ENCODE measurements around the gene CABCOCO1. TPM values are rescaled to one million over a fixed set of nuclear protein-coding genes. Genes with fewer than 3 reads are reported as not detected.
A peak's percentile ranks its signal among the peaks of the same experiment; 100 is the strongest.

The CABCOCO1 gene
- total RNA-seq, 2 experiments from 2014 or later: not detected

DNA sequence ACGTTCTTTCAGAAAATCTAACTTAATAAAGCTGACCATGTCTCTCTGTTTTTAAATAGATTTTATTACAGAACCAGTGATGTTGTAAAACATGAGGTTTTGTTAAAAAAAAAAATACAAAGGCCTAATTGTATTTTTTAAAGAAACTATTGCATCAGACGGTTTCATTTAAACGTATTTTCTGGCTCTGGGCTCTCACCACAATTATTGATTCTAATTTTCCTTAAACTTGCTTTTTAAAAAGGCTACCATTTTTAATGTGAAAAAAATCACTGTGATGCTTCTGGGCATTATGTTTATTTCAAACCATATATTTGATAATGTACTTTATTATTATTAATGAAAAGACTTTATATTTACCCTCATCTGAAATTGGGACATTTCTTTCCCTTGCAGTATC lies 94.3 kb downstream of the CABCOCO1 start:
- H3K36me3 Mint-ChIP-seq (ENCODE audit: low read depth): peaks cover 5% of the 10 kb centered on the region
- no peak overlapping the region for H3K4me3 Mint-ChIP-seq
- H3K27ac Mint-ChIP-seq: no peak overlapping the region
- ChIA-PET CTCF (interaction anchor here (0.6 to 1.5 kb wide), 6 partner anchors 8 to 1047 kb away, joined by 3 to 5 read pairs (median 3); no protein-coding TSS in a partner anchor), POLR2A (no interaction called here)
- H3K9me3 Mint-ChIP-seq: no peaks in the 10 kb centered on the region
- no peaks in the 10 kb centered on the region for H3K27me3 Mint-ChIP-seq
- no peak for DNase-seq
- peaks cover 18% of the 10 kb centered on the region for H3K4me1 Mint-ChIP-seq

DNA sequence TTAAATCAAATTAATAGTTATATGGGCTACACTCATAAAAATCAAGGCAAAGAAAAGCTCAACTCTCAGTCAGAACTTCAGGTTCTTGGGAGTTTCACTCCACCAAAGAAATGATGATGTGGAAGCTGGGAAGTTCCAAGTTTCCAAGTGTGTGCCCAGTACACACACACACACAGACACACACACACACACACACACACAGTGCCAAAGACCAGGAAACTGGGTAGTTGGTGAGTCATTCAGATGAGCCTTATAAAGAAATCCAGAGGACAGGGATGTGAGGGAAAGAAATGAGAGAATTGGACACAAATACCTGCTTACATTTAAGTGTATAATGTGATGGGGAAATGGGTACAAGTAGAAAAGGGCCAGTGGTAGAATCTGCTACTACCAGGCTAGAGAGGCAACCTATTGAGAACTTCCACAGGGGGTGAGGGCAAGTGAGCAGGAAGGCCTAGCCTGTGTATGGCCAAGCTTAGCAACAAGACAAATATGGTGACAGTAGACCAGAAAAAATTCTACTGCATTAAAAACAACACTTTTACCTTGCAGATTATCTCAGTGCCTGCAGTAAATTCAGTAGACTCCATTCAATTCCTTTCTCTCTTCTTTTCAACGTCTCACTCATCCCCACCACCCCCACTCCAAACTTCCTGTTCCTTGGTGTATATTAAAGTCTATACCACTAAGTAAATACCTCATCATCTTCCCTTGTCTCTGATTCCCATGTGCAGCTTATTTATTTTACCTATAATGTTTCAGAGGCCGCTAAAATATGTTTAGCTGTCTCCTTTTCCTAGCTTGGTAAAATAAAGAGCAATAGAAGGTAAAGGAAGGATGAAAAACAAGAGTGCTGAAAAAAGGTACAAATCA lies 95.0 kb downstream of the CABCOCO1 start:
- CTCF ChIA-PET: interaction anchor here (0.6 to 1.5 kb wide), 6 partner anchors 8 to 496 kb away, joined by 3 to 5 read pairs (median 3); no protein-coding TSS in a partner anchor
- H3K27me3 Mint-ChIP-seq: no peaks in the 10 kb centered on the region
- H3K4me1 Mint-ChIP-seq: peaks cover 10% of the 10 kb centered on the region

DNA sequence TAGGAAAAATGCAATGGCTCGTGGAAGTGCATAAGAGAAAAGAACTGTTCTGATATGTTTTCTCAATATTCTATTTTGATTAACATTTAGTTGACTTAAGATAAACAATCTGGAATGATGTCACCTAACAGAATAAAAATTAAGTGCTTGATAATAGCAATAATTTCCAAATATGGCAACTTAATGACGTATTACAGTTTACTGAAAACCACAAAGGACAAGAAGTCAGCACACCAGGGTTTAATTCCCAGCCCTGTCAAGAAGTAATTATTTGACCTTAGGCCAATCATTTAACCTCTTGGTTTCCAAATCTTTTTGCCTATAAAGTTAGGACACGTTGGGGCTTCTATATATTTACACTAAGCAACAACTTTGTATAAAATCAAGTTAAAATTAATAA lies 95.7 kb downstream of the CABCOCO1 start:
- H3K4me3 Mint-ChIP-seq: no peak overlapping the region
- peaks cover 7% of the 10 kb centered on the region for H3K4me1 Mint-ChIP-seq
- CTCF ChIA-PET: interaction anchor here (0.7 to 1.1 kb wide), 2 partner anchors 7 to 26 kb away, joined by 3 read pairs; no protein-coding TSS in a partner anchor
- no peaks in the 10 kb centered on the region for H3K9me3 Mint-ChIP-seq
- no peak for DNase-seq
- H3K36me3 Mint-ChIP-seq (ENCODE audit: low read depth): peaks cover 2% of the 10 kb centered on the region
- H3K27ac Mint-ChIP-seq: no peak overlapping the region
- POLR2A ChIA-PET: no interaction called here
- no peaks in the 10 kb centered on the region for H3K27me3 Mint-ChIP-seq

More for the DNA sequence above, 95.0 kb downstream of the CABCOCO1 start:
- DNase-seq: no peak
- Mint-ChIP-seq H3K36me3 (ENCODE audit: low read depth) (peaks cover 5% of the 10 kb centered on the region), H3K9me3 (no peaks in the 10 kb centered on the region), H3K27ac (no peak overlapping the region), H3K4me3 (no peak overlapping the region)
- POLR2A ChIA-PET: no interaction called here

- Mint-ChIP-seq H3K36me3 (ENCODE audit: low read depth) (peaks cover 4% of the 10 kb centered on the region), H3K27me3 (no peaks in the 10 kb centered on the region), H3K27ac (no peak overlapping the region), H3K9me3 (peaks cover 2% of the 10 kb centered on the region), H3K4me1 (peaks cover 12% of the 10 kb centered on the region), H3K4me3 (no peak overlapping the region)
- ChIA-PET POLR2A (no interaction called here), CTCF (interaction anchor here (0.7 kb wide), 1 partner anchor 44 kb away, joined by 3 read pairs; no protein-coding TSS in a partner anchor)
- no peak for DNase-seq
These were observed 97.0 kb downstream of the CABCOCO1 start for GRCh38 chr10:61759751-61760150.

- Mint-ChIP-seq H3K36me3 (ENCODE audit: low read depth) (peaks cover 7% of the 10 kb centered on the region), H3K4me1 (peaks cover 23% of the 10 kb centered on the region), H3K4me3 (no peak overlapping the region), H3K27me3 (no peaks in the 10 kb centered on the region), H3K9me3 (peaks cover 8% of the 10 kb centered on the region), H3K27ac (no peak overlapping the region)
- DNase-seq: no peak
- CTCF ChIA-PET: interaction anchor here (0.9 to 2.2 kb wide), 2 partner anchors 10 to 13 kb away, joined by 3 to 19 read pairs; no protein-coding TSS in a partner anchor
- POLR2A ChIA-PET: interaction anchor here (0.5 kb wide), 1 partner anchor 32 kb away, joined by 4 read pairs; no protein-coding TSS in a partner anchor
These were observed 98.5 kb downstream of the CABCOCO1 start for GRCh38 chr10:61760943-61761824.

- ChIA-PET POLR2A (interaction anchor here (0.5 kb wide), 1 partner anchor 31 kb away, joined by 4 read pairs; no protein-coding TSS in a partner anchor), CTCF (interaction anchor here (0.9 to 2.2 kb wide), 2 partner anchors 10 to 14 kb away, joined by 3 to 19 read pairs; no protein-coding TSS in a partner anchor)
- Mint-ChIP-seq H3K4me1 (peaks cover 23% of the 10 kb centered on the region), H3K9me3 (peaks cover 8% of the 10 kb centered on the region), H3K27me3 (no peaks in the 10 kb centered on the region), H3K36me3 (ENCODE audit: low read depth) (peaks cover 7% of the 10 kb centered on the region), H3K4me3 (no peak overlapping the region), H3K27ac (no peak overlapping the region)
- DNase-seq: no peak
These were observed 99.1 kb downstream of the CABCOCO1 start for GRCh38 chr10:61761825-61762217.

DNA sequence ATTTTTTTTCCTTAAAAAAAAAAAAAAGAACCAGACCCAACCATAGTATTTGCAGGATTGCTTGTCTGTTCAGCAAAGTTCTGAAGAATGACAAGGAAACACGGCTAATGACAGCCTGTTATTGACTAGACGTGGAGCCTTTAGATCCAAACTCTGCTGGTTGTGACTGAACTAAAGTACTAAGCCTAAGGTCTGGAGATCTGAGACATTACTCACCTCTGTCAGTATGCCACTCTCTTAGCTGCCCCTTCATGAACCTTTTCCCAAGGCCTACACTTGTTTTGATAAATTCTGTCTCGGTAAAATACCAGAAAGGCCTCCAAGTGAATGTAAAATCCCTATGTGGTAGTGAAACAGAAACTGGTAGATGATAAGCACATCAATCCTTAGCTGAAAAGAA lies 101.0 kb downstream of the CABCOCO1 start:
- CTCF ChIA-PET: interaction anchor here (1.1 to 3.6 kb wide), 2 partner anchors 13 to 21 kb away, joined by 4 to 16 read pairs; no protein-coding TSS in a partner anchor
- Mint-ChIP-seq H3K4me1 (peaks cover 26% of the 10 kb centered on the region), H3K27me3 (no peaks in the 10 kb centered on the region), H3K27ac (no peak overlapping the region), H3K4me3 (no peak overlapping the region), H3K36me3 (ENCODE audit: low read depth) (peaks cover 7% of the 10 kb centered on the region), H3K9me3 (peaks cover 8% of the 10 kb centered on the region)
- no peak for DNase-seq
- POLR2A ChIA-PET: no interaction called here

- peaks cover 7% of the 10 kb centered on the region for H3K36me3 Mint-ChIP-seq (ENCODE audit: low read depth)
- no peaks in the 10 kb centered on the region for H3K27me3 Mint-ChIP-seq
- DNase-seq: no peak
- ChIA-PET POLR2A (interaction anchor here (0.6 kb wide), 1 partner anchor 496 kb away, joined by 3 read pairs; no protein-coding TSS in a partner anchor), CTCF (interaction anchor here (1.1 to 3.6 kb wide), 3 partner anchors 11 to 20 kb away, joined by 3 to 16 read pairs (median 4); no protein-coding TSS in a partner anchor)
- H3K9me3 Mint-ChIP-seq: peaks cover 8% of the 10 kb centered on the region
- peaks cover 26% of the 10 kb centered on the region for H3K4me1 Mint-ChIP-seq
- H3K4me3 Mint-ChIP-seq: no peak overlapping the region
- H3K27ac Mint-ChIP-seq: peak overlapping the region; percentile 71
These were observed 101.8 kb downstream of the CABCOCO1 start for GRCh38 chr10:61764486-61764885.

- H3K27ac Mint-ChIP-seq: peak overlapping the region; percentile 82
- peak; percentile 8 for DNase-seq
- peaks cover 7% of the 10 kb centered on the region for H3K36me3 Mint-ChIP-seq (ENCODE audit: low read depth)
- H3K9me3 Mint-ChIP-seq: peaks cover 8% of the 10 kb centered on the region
- H3K27me3 Mint-ChIP-seq: no peaks in the 10 kb centered on the region
- peaks cover 26% of the 10 kb centered on the region for H3K4me1 Mint-ChIP-seq
- CTCF ChIA-PET: interaction anchor here (0.9 to 3.6 kb wide), 3 partner anchors 8 to 14 kb away, joined by 3 to 16 read pairs (median 3); no protein-coding TSS in a partner anchor
- POLR2A ChIA-PET: interaction anchor here (0.6 kb wide), 1 partner anchor 495 kb away, joined by 3 read pairs; no protein-coding TSS in a partner anchor
- no peak overlapping the region for H3K4me3 Mint-ChIP-seq
These were observed 102.7 kb downstream of the CABCOCO1 start for GRCh38 chr10:61765176-61766087.

DNA sequence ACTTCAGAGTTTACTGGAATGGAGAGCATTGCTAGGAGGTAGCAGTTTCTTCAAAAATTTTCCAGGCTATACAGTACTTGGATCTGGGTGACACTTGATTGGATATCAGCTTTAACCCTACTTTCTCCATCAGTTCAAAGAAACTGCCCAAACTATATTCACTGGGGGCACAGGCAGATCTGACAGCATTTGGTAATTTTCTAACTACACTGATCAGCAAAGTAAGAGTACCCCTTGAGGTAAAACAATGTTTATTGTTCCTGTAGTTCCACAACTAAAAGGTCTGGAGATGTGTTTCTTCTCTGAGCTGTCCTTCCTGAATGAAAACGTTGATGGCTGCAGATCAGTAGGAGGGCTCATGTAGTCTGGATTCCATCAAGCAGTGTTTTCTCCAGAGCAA lies 104.2 kb downstream of the CABCOCO1 start:
- ChIA-PET CTCF (interaction anchor here (0.7 to 3.6 kb wide), 2 partner anchors 16 to 1071 kb away, joined by 3 to 16 read pairs; no protein-coding TSS in a partner anchor), POLR2A (no interaction called here)
- Mint-ChIP-seq H3K4me3 (no peak overlapping the region), H3K27me3 (no peaks in the 10 kb centered on the region), H3K9me3 (peaks cover 8% of the 10 kb centered on the region), H3K4me1 (peaks cover 21% of the 10 kb centered on the region), H3K36me3 (ENCODE audit: low read depth) (peaks cover 7% of the 10 kb centered on the region), H3K27ac (no peak overlapping the region)
- no peak for DNase-seq

DNA sequence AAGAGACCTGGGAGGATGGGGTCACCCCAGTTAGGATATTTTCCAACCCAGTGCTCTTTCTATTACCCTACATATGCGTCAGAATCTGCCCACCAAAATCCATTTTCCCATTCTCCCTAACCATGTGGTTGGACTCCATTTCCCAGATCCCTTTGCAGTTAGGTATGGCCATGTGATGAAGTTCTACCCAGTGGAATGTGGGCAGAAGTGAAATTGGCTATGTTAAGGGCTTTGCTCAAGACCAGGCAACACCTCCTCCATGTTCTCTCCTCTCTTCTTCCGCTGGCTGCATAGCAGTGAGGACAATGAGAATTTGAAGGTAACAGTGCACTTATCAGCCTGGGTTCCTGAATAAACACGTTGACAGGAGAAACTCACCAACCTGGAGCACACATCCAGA lies 111.3 kb downstream of the CABCOCO1 start:
- Mint-ChIP-seq H3K27ac (no peak overlapping the region), H3K9me3 (no peaks in the 10 kb centered on the region), H3K4me1 (no peaks in the 10 kb centered on the region), H3K27me3 (no peaks in the 10 kb centered on the region), H3K4me3 (no peak overlapping the region), H3K36me3 (ENCODE audit: low read depth) (no peaks in the 10 kb centered on the region)
- CTCF ChIA-PET: no interaction called here
- no peak for DNase-seq
- POLR2A ChIA-PET: no interaction called here
